Fibroblast of lung (primary cell): ENCODE data around the gene MRPS27. TPM values are rescaled to one million over a fixed set of nuclear protein-coding genes. Genes with fewer than 3 reads are reported as not detected.
"Not testable (repeated sequence)": the region's sequence is repeated elsewhere in the genome, so short reads cannot be mapped to it uniquely, and the experiment has no call there.

Experiments used
- DNase-seq, 2 donors: peaks; one replicate each; pipeline versions ENCODE4 v3.0.0 to v3.0.0-alpha.2; 2010; ENCODE audit warnings: low read depth in 2 of 2
- H2AFZ ChIP-seq: 2 replicates; pipeline ENCODE4 v1.5.1; 2012; ENCODE audit warnings: low read length, control low read depth, inconsistent platforms
- H3K27ac ChIP-seq: 2 replicates; pipeline ENCODE4 v1.5.1; 2011; ENCODE audit warnings: low read length, control low read depth; ENCODE audit not compliant: insufficient read depth
- H3K27me3 ChIP-seq: 2 replicates; pipeline ENCODE4 v1.5.1; 2011; ENCODE audit warnings: mild to moderate bottlenecking, low read length; ENCODE audit not compliant: control insufficient read depth, insufficient read depth
- H3K36me3 ChIP-seq: 2 replicates; pipeline ENCODE4 v1.5.1; 2011; ENCODE audit warnings: low read length; ENCODE audit not compliant: control insufficient read depth, insufficient read depth
- H3K4me1 ChIP-seq: 2 replicates; pipeline ENCODE4 v1.5.1; 2011; ENCODE audit warnings: low read length; ENCODE audit not compliant: control insufficient read depth, insufficient read depth; ENCODE audit errors: extremely low read depth
- H3K4me2 ChIP-seq: 2 replicates; pipeline ENCODE4 v1.5.1; 2011; ENCODE audit warnings: low read length, control low read depth; ENCODE audit not compliant: insufficient read depth; ENCODE audit errors: extremely low read depth
- H3K4me3 ChIP-seq, 4 experiments: fragments of 200-600 bp in 1 of 4; sonication (generic) in 1 of 4; replicated peaks in 1 of 4; 2 replicates each; pipeline ENCODE4 v1.5.1; 2011 to 2016; ENCODE audit warnings: low read length in 4 of 4, low read depth in 3 of 4, mild to moderate bottlenecking in 3 of 4, control low read depth in 2 of 4, inconsistent platforms in 1 of 4, mixed read lengths in 1 of 4; ENCODE audit not compliant: insufficient read depth in 1 of 4; ENCODE audit errors: control extremely low read depth in 1 of 4
- H3K79me2 ChIP-seq: 2 replicates; pipeline ENCODE4 v1.5.1; 2012; ENCODE audit warnings: mild to moderate bottlenecking, low read length, inconsistent platforms; ENCODE audit not compliant: control insufficient read depth, insufficient read depth
- H3K9ac ChIP-seq: 2 replicates; pipeline ENCODE4 v1.5.1; 2011; ENCODE audit warnings: mild to moderate bottlenecking, low read length, control low read depth; ENCODE audit not compliant: insufficient read depth
- H3K9me3 ChIP-seq: 2 replicates; pipeline ENCODE4 v1.5.1; 2012; ENCODE audit warnings: low read depth, low read length; ENCODE audit not compliant: control insufficient read depth, insufficient read depth
- H4K20me1 ChIP-seq: 2 replicates; pipeline ENCODE4 v1.5.1; 2011; ENCODE audit warnings: low read length; ENCODE audit not compliant: control insufficient read depth, insufficient read depth; ENCODE audit errors: extremely low read depth
- CTCF ChIP-seq, 2 donors: IDR thresholded peaks in 1 of 2; conservative IDR thresholded peaks in 1 of 2; 1 replicate in 1 of 2; 2 replicates in 1 of 2; pipeline ENCODE4 v1.5.1; 2011 to 2012; ENCODE audit warnings: low read length in 2 of 2, control low read depth in 1 of 2, inconsistent platforms in 1 of 2, low read depth in 1 of 2, mild to moderate bottlenecking in 1 of 2
- EZH2 ChIP-seq: IDR thresholded peaks from 2 replicates; pipeline ENCODE4 v1.5.1; 2012; ENCODE audit warnings: low read length, control low read depth, mild to moderate bottlenecking; ENCODE audit errors: missing control alignments
- polyA plus RNA-seq, 2 donors: library from polyadenylated mRNA; depleted of rRNA in 1 of 2; stranded (reverse) in 1 of 2; unstranded in 1 of 2; fragments of >200 nt; gene quantifications; 2 replicates each; pipeline ENCODE4 v1.2.1, GENCODE V29; 2011 to 2012; ENCODE audit warnings: missing spikeins in 1 of 2
- total RNA-seq: library from RNA; depleted of rRNA; stranded (reverse); fragments of >200 nt; gene quantifications from 2 replicates; pipeline ENCODE4 v1.2.1, GENCODE V29; 2014

The MRPS27 gene
- total and polyA plus RNA-seq, 2 donors (not counting 1 experiment from before 2014, with no cell fraction given): 67.2 to 86.5 TPM

- Histone ChIP-seq H4K20me1 (no peaks in the 10 kb centered on the region), H3K9ac (no peak overlapping the region), H3K27ac (no peak overlapping the region), H3K79me2 (peaks cover 16% of the 10 kb centered on the region), H3K27me3 (no peaks in the 10 kb centered on the region), H3K36me3 (peaks cover 2% of the 10 kb centered on the region), H2AFZ (no peak overlapping the region), H3K4me1 (no peaks in the 10 kb centered on the region), H3K9me3 (no peaks in the 10 kb centered on the region), H3K4me2 (no peak overlapping the region), H3K4me3 (no peak overlapping the region)
- TF ChIP-seq CTCF (conservative IDR thresholded peaks at IDR 0.05 in 1 of 2, IDR thresholded peaks at IDR 0.05 in 1 of 2; ENCODE audit: low read depth in 1 of 2, low read length in 2 of 2) (no peak), EZH2 (no peak)
- DNase-seq: no peak
These were observed 148.4 kb downstream of the MRPS27 start for GRCh38 chr5:72171667-72172066.

- not testable (repeated sequence) for H4K20me1 ChIP-seq, H3K4me2 ChIP-seq, H2AFZ ChIP-seq, H3K36me3 ChIP-seq, H3K27me3 ChIP-seq, H3K9ac ChIP-seq, H3K4me3 ChIP-seq, H3K27ac ChIP-seq, H3K4me1 ChIP-seq, H3K9me3 ChIP-seq, DNase-seq
- H3K79me2 ChIP-seq: peaks cover 16% of the 10 kb centered on the region
These were observed 148.9 kb downstream of the MRPS27 start for GRCh38 chr5:72171181-72171580.

- H2AFZ ChIP-seq: no peak overlapping the region
- H3K4me1 ChIP-seq: peaks cover 10% of the 10 kb centered on the region
- peak in 1 of 2 donors; percentile 51 for DNase-seq
- no peaks in the 10 kb centered on the region for H3K27me3 ChIP-seq
- TF ChIP-seq EZH2 (no peak), CTCF (conservative IDR thresholded peaks at IDR 0.05 in 1 of 2, IDR thresholded peaks at IDR 0.05 in 1 of 2; ENCODE audit: low read depth in 1 of 2, low read length in 2 of 2) (no peak)
- H4K20me1 ChIP-seq: no peaks in the 10 kb centered on the region
- H3K4me2 ChIP-seq: no peak overlapping the region
- peaks cover 2% of the 10 kb centered on the region for H3K36me3 ChIP-seq
- peaks cover 18% of the 10 kb centered on the region for H3K79me2 ChIP-seq
- no peak overlapping the region for H3K9ac ChIP-seq
- H3K9me3 ChIP-seq: no peaks in the 10 kb centered on the region
- no peak overlapping the region for H3K27ac ChIP-seq
- H3K4me3 ChIP-seq: no peak overlapping the region
These were observed 149.9 kb downstream of the MRPS27 start for GRCh38 chr5:72170101-72170500.

Other genes starting within 250 kb of the MRPS27 start
- 44.9 and 83.4 TPM in 2 replicates for gene MAP1B, start 212.8 kb downstream of the MRPS27 start, total RNA-seq
- gene MAP1B, start 212.8 kb downstream of the MRPS27 start, polyA plus RNA-seq: 84.4 and 109 TPM in 2 replicates
- 9.5 and 15.9 TPM in 2 replicates for gene PTCD2, start 133 bp upstream of the MRPS27 start, total RNA-seq
- 10.3 and 13.4 TPM in 2 replicates for gene PTCD2, start 133 bp upstream of the MRPS27 start, polyA plus RNA-seq
- gene ZNF366, start 187.2 kb upstream of the MRPS27 start, total RNA-seq: not detected in 2 replicates
- gene ZNF366, start 187.2 kb upstream of the MRPS27 start, polyA plus RNA-seq: not detected in 2 replicates